K562 (cell line): ENCODE results near the gene TBC1D2B. TPM values are rescaled to one million over a fixed set of nuclear protein-coding genes. Genes with fewer than 3 reads are reported as not detected.

ENCODE experiments used
- HNRNPL ChIP-seq: fragments of 200-400 bp; formaldehyde crosslinking; IDR thresholded peaks from 2 replicates; pipeline ENCODE4 v1.6.1; 2017; ENCODE audit warnings: low read depth, mild to moderate bottlenecking, low read length
- LARP7 ChIP-seq: fragments of 450-650 bp; IDR thresholded peaks from 2 replicates; pipeline ENCODE4 v1.6.1; 2016
- MCM2 ChIP-seq: fragments of 450-650 bp; IDR thresholded peaks from 2 replicates; pipeline ENCODE4 v1.6.1; 2017; ENCODE audit warnings: low read depth, mild to moderate bottlenecking
- SREBF1 ChIP-seq: fragments of 150-350 bp; IDR thresholded peaks from 2 replicates; pipeline ENCODE4 v1.6.1; 2014; ENCODE audit warnings: antibody characterized with exemption, low read depth, low read length, borderline replicate concordance
- ZNF140 ChIP-seq: fragments of 250-450 bp; sonication (Bioruptor Pico); IDR thresholded peaks from 2 replicates; pipeline ENCODE4 v1.8.0; 2021; ENCODE audit warnings: moderate library complexity, mild to moderate bottlenecking, inconsistent platforms
- polyA plus RNA-seq, 8 experiments: library from polyadenylated mRNA; depleted of rRNA in 4 of 8; stranded (reverse) in 5 of 8; unstranded in 3 of 8; fragments of >200 nt; fragmentation: Nextera tagmentation in 2 of 8; fragmentation: Illumina TruSeq in 1 of 8; extraction: Ambion mirVana in 2 of 8; extraction: Trizol in 1 of 8; gene quantifications; 2 replicates each; pipeline versions ENCODE4 v1.2.1 to v1.2.3, GENCODE V29; 2011 to 2014; ENCODE audit warnings: inconsistent platforms in 1 of 8, missing spikeins in 1 of 8
- total RNA-seq, 7 experiments: library from RNA; depleted of rRNA in 6 of 7; stranded (reverse); fragments of >200 nt in 6 of 7; fragmentation: Illumina TruSeq in 2 of 7; extraction: Trizol in 2 of 7; gene quantifications; 2 replicates each; pipeline versions ENCODE4 v1.2.1 to v1.2.3, GENCODE V29; 2011 to 2021; ENCODE audit warnings: low replicate concordance in 1 of 7
- TF ChIP-seq, protein P1 (sequence below): fragments of 450-650 bp; IDR thresholded peaks from 2 replicates; pipeline ENCODE4 v1.6.1; 2016; ENCODE audit warnings: borderline replicate concordance
- TF ChIP-seq, protein P2 (sequence below): fragments of 450-650 bp; formaldehyde crosslinking; conservative IDR thresholded peaks from 2 replicates; pipeline ENCODE4 v1.4.0; 2022; ENCODE audit warnings: mild to moderate bottlenecking, missing genetic modification characterization
- TF ChIP-seq, protein P3 (sequence below), 3 experiments: IDR thresholded peaks in 2 of 3; conservative IDR thresholded peaks in 1 of 3; 2 replicates each; pipeline ENCODE4 v1.5.1; 2011 to 2012; ENCODE audit warnings: low read length in 3 of 3, mild to moderate bottlenecking in 3 of 3, control low read depth in 2 of 3, improper control_type of control experiment in 1 of 3, inconsistent platforms in 1 of 3, low read depth in 1 of 3, mixed read lengths in 1 of 3, moderate library complexity in 1 of 3; ENCODE audit not compliant: insufficient read depth in 2 of 3

TBC1D2B gene
- total and polyA plus RNA-seq, 9 of the 15 experiments (the other 6 are each of a cell fraction or from before 2014, with no cell fraction given) = 0.15 to 16.3 (median 8.9) TPM

DNA sequence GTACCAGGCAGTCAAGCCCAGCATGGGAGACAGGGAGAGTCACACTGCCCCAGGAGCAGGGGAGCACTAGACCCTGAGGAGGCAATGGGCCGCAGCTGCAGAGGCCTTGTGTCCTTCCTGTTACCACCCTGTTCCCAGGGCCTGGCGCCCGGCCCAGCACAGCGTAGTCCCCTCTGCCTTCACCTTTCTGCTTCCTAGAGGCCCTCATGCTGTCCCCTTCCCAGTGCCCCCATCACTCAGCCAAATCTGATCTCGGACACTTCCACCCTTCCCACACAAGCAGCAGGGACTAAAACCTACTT, 6.9 kb upstream of the TBC1D2B start (continued):
- TF ChIP-seq, protein P1, sequence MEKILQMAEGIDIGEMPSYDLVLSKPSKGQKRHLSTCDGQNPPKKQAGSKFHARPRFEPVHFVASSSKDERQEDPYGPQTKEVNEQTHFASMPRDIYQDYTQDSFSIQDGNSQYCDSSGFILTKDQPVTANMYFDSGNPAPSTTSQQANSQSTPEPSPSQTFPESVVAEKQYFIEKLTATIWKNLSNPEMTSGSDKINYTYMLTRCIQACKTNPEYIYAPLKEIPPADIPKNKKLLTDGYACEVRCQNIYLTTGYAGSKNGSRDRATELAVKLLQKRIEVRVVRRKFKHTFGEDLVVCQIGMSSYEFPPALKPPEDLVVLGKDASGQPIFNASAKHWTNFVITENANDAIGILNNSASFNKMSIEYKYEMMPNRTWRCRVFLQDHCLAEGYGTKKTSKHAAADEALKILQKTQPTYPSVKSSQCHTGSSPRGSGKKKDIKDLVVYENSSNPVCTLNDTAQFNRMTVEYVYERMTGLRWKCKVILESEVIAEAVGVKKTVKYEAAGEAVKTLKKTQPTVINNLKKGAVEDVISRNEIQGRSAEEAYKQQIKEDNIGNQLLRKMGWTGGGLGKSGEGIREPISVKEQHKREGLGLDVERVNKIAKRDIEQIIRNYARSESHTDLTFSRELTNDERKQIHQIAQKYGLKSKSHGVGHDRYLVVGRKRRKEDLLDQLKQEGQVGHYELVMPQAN = no peak
- TF ChIP-seq LARP7 = no peak
- TF ChIP-seq, protein P2, sequence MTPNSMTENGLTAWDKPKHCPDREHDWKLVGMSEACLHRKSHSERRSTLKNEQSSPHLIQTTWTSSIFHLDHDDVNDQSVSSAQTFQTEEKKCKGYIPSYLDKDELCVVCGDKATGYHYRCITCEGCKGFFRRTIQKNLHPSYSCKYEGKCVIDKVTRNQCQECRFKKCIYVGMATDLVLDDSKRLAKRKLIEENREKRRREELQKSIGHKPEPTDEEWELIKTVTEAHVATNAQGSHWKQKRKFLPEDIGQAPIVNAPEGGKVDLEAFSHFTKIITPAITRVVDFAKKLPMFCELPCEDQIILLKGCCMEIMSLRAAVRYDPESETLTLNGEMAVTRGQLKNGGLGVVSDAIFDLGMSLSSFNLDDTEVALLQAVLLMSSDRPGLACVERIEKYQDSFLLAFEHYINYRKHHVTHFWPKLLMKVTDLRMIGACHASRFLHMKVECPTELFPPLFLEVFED (CRISPR knock-in tag) = no peak
- TF ChIP-seq, protein P3, sequence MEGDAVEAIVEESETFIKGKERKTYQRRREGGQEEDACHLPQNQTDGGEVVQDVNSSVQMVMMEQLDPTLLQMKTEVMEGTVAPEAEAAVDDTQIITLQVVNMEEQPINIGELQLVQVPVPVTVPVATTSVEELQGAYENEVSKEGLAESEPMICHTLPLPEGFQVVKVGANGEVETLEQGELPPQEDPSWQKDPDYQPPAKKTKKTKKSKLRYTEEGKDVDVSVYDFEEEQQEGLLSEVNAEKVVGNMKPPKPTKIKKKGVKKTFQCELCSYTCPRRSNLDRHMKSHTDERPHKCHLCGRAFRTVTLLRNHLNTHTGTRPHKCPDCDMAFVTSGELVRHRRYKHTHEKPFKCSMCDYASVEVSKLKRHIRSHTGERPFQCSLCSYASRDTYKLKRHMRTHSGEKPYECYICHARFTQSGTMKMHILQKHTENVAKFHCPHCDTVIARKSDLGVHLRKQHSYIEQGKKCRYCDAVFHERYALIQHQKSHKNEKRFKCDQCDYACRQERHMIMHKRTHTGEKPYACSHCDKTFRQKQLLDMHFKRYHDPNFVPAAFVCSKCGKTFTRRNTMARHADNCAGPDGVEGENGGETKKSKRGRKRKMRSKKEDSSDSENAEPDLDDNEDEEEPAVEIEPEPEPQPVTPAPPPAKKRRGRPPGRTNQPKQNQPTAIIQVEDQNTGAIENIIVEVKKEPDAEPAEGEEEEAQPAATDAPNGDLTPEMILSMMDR (IDR thresholded peaks at IDR 0.05 in 2 of 3, conservative IDR thresholded peaks at IDR 0.05 in 1 of 3; ENCODE audit: insufficient read depth in 2 of 3, low read depth in 1 of 3, low read length in 3 of 3) = no peak
- TF ChIP-seq MCM2 = no peak
- no peak for TF ChIP-seq ZNF140 (CRISPR knock-in tag)
- no peak for TF ChIP-seq HNRNPL
- TF ChIP-seq SREBF1 = no peak
